ENCODE data around the gene CX3CL1.
"Not testable (repeated sequence)": the region's sequence is repeated elsewhere in the genome, so short reads cannot be mapped to it uniquely, and the experiment has no call there.

CX3CL1 gene

GRCh38 chr16:57382535-57383275, 10.4 kb downstream of the CX3CL1 start:
- DNase-seq (ENCODE audit: low read depth), result no peak

GRCh38 chr16:57383276-57384247, 11.3 kb downstream of the CX3CL1 start:
- no peak for DNase-seq (ENCODE audit: low read depth)

GRCh38 chr16:57384248-57385070, 12.2 kb downstream of the CX3CL1 start:
- no peak for DNase-seq (ENCODE audit: low read depth)

- no peak for DNase-seq (ENCODE audit: low read depth)
These were observed 12.8 kb downstream of the CX3CL1 start for GRCh38 chr16:57385083-57385482.

- DNase-seq (ENCODE audit: low read depth), result no peak
These were observed 14.2 kb downstream of the CX3CL1 start for GRCh38 chr16:57386381-57386951.

- no peak for DNase-seq (ENCODE audit: low read depth)
These were observed 15.5 kb downstream of the CX3CL1 start for GRCh38 chr16:57387598-57388354.

- no peak for DNase-seq (ENCODE audit: low read depth)
These were observed 16.2 kb downstream of the CX3CL1 start for GRCh38 chr16:57388359-57389086.

- no peak for DNase-seq (ENCODE audit: low read depth)
These were observed 16.8 kb downstream of the CX3CL1 start for GRCh38 chr16:57389087-57389468.

- DNase-seq (ENCODE audit: low read depth), result no peak
These were observed 18.5 kb downstream of the CX3CL1 start for GRCh38 chr16:57390636-57391295.

GRCh38 chr16:57391300-57391699, 19.0 kb downstream of the CX3CL1 start:
- no peak for DNase-seq (ENCODE audit: low read depth)

GRCh38 chr16:57391708-57392107, 19.4 kb downstream of the CX3CL1 start:
- DNase-seq (ENCODE audit: low read depth), result no peak

GRCh38 chr16:57392694-57393093, 20.4 kb downstream of the CX3CL1 start:
- no peak for DNase-seq (ENCODE audit: low read depth)

GRCh38 chr16:57394444-57394843, 22.2 kb downstream of the CX3CL1 start:
- no peak for DNase-seq (ENCODE audit: low read depth)

GRCh38 chr16:57395026-57395425, 22.7 kb downstream of the CX3CL1 start:
- no peak for DNase-seq (ENCODE audit: low read depth)

GRCh38 chr16:57396786-57397185, 24.5 kb downstream of the CX3CL1 start:
- no peak for DNase-seq (ENCODE audit: low read depth)

- not testable (repeated sequence) for DNase-seq (ENCODE audit: low read depth)
These were observed 25.2 kb downstream of the CX3CL1 start for GRCh38 chr16:57397493-57397892.

- no peak for DNase-seq (ENCODE audit: low read depth)
These were observed 29.8 kb downstream of the CX3CL1 start for GRCh38 chr16:57401943-57402640.

- DNase-seq (ENCODE audit: low read depth), result no peak
These were observed 31.9 kb downstream of the CX3CL1 start, which contains the start of gene CCL17 for GRCh38 chr16:57403965-57404817. CCL17 (plus strand) TSS chr16:57404767; CDS start chr16:57413933, 9,166 bp downstream.
